Right lobe of liver (tissue), 6 donors: ENCODE results near the gene CADPS. TPM values are rescaled to one million over a fixed set of nuclear protein-coding genes. Genes with fewer than 3 reads are reported as not detected.

Source experiments
- ATAC-seq, 4 donors: fragments of 200-7000 bp; cut with Tn5 transposase; one replicate each; pipeline ENCODE4 v1.9.1; 2020; ENCODE audit warnings: mild to moderate bottlenecking in 4 of 4, moderate library complexity in 4 of 4
- DNase-seq, 3 donors: peaks; one replicate each; pipeline ENCODE4 v3.0.0-alpha.2; 2020
- H3K27ac ChIP-seq, 3 donors: fragments of 200-600 bp; one replicate each; pipeline ENCODE4 v1.8.0; 2022
- H3K27me3 ChIP-seq, 2 donors: fragments of 200-600 bp; one replicate each; pipeline ENCODE4 v1.8.0; 2022
- H3K36me3 ChIP-seq, 4 donors: fragments of 200-600 bp; sonication (generic) in 1 of 4; one replicate each; pipeline versions ENCODE4 v1.5.1 to v1.8.0; 2017 to 2022; ENCODE audit warnings: control low read depth in 1 of 4
- H3K4me1 ChIP-seq, 4 donors: fragments of 200-600 bp; sonication (generic) in 1 of 4; one replicate each; pipeline versions ENCODE4 v1.5.1 to v1.8.0; 2017 to 2022; ENCODE audit warnings: control low read depth in 1 of 4
- H3K4me3 ChIP-seq, 3 donors: fragments of 200-600 bp; one replicate each; pipeline ENCODE4 v1.8.0; 2022
- H3K9me3 ChIP-seq, 4 donors: fragments of 200-600 bp; sonication (generic) in 1 of 4; one replicate each; pipeline versions ENCODE4 v1.5.1 to v1.8.0; 2017 to 2022; ENCODE audit warnings: control low read depth in 1 of 4
- CTCF ChIP-seq, 4 donors: fragments of 200-600 bp in 3 of 4; fragments of 450-650 bp in 1 of 4; IDR thresholded peaks; one replicate each; pipeline versions ENCODE4 v1.5.1 to v1.8.0; 2016 to 2022; ENCODE audit warnings: antibody characterized with exemption in 4 of 4, mild to moderate bottlenecking in 2 of 4
- POLR2A ChIP-seq: fragments of 450-650 bp; IDR thresholded peaks from one replicate; pipeline ENCODE4 v1.6.1; 2017; ENCODE audit warnings: antibody characterized with exemption, mild to moderate bottlenecking
- WGBS: methylation state at CpG from one replicate; pipeline ENCODE4 v1.1.6; 2018; ENCODE audit warnings: low coverage, low lambda C conversion rate; ENCODE audit not compliant: insufficient coverage; ENCODE audit errors: missing lambda C conversion rate; 5-methylcytosine and 5-hydroxymethylcytosine counted together
- intact Hi-C, 2 donors: fragments of 100-400 bp; cut with DNase I; formaldehyde crosslinking; loops; one replicate each; pipeline versions ENCODE4 v1.11.2 to v1.14.1; 2022
- total RNA-seq, 6 experiments: library from RNA; depleted of rRNA in 2 of 6; stranded (reverse); fragments of >200 nt in 2 of 6; fragmentation: NEBNext Ultra II Directional in 3 of 6; extraction: Animal tissue kit (Norgen Biotek cat#: 25700) in 3 of 6; gene quantifications; one replicate each; pipeline versions ENCODE4 v1.1.0 to v1.2.4, GENCODE V29; 2016 to 2023
- donor health status: DM: no; HTN: yes; CAD: no.
- donor health status: DM: no; HTN: no; CAD: no.
- donor health status: DM: no; HTN: no; CAD: no.
- donor health status: DM: no; HTN: yes; CAD: no.
- donor health status: DM: no; HTN: yes; CAD: no.

The CADPS gene
- total RNA-seq, 6 experiments from 2014 or later, result 0.06 to 0.98 TPM; not detected in 4

GRCh38 chr3:62554264-62554799 is 320.9 kb downstream of the CADPS start:
- ATAC-seq (no peak), DNase-seq (no peak)
- Histone ChIP-seq H3K4me1 (no peaks in the 10 kb centered on the region), H3K9me3 (no peaks in the 10 kb centered on the region), H3K4me3 (no peak overlapping the region), H3K27me3 (no peaks in the 10 kb centered on the region), H3K27ac (no peak overlapping the region), H3K36me3 (no peaks in the 10 kb centered on the region)
- WGBS, result 35% methylated on average over 3 of the region's 3 CpGs
- TF ChIP-seq CTCF (IDR thresholded peaks at IDR 0.05), result peak in 1 of 4 donors; percentile 15
- no peak for TF ChIP-seq POLR2A
- intact Hi-C loops, result loop anchor here in 1 of 2 donors (10.0 kb wide), 1 partner anchor 210 kb away; no protein-coding TSS in a partner anchor

GRCh38 chr3:62553811-62554210 is 321.4 kb downstream of the CADPS start:
- TF ChIP-seq CTCF (IDR thresholded peaks at IDR 0.05) (no peak), POLR2A (no peak)
- Histone ChIP-seq H3K27me3 (no peaks in the 10 kb centered on the region), H3K4me3 (no peak overlapping the region), H3K9me3 (no peaks in the 10 kb centered on the region), H3K4me1 (no peaks in the 10 kb centered on the region), H3K36me3 (no peaks in the 10 kb centered on the region), H3K27ac (no peak overlapping the region)
- ATAC-seq (no peak), DNase-seq (no peak)
- intact Hi-C loops, result loop anchor here in 1 of 2 donors (10.0 kb wide), 1 partner anchor 209 kb away; no protein-coding TSS in a partner anchor
- 51% methylated on average over 4 of the region's 4 CpGs for WGBS

GRCh38 chr3:62551556-62551955 is 323.7 kb downstream of the CADPS start:
- WGBS, result 65% methylated on average over 2 of the region's 2 CpGs
- Histone ChIP-seq H3K27me3 (no peaks in the 10 kb centered on the region), H3K9me3 (no peaks in the 10 kb centered on the region), H3K36me3 (no peaks in the 10 kb centered on the region), H3K27ac (no peak overlapping the region), H3K4me3 (no peak overlapping the region), H3K4me1 (no peaks in the 10 kb centered on the region)
- no peak for ATAC-seq
- intact Hi-C loops, result loop anchor here in 1 of 2 donors (10.0 kb wide), 1 partner anchor 207 kb away; no protein-coding TSS in a partner anchor
- no peak for DNase-seq
- no peak for TF ChIP-seq CTCF (IDR thresholded peaks at IDR 0.05)
- no peak for TF ChIP-seq POLR2A

GRCh38 chr3:62550439-62550838 is 324.8 kb downstream of the CADPS start:
- no peak for TF ChIP-seq CTCF (IDR thresholded peaks at IDR 0.05)
- intact Hi-C loops, result loop anchor here in 1 of 2 donors (10.0 kb wide), 1 partner anchor 206 kb away; no protein-coding TSS in a partner anchor
- Histone ChIP-seq H3K27ac (no peak overlapping the region), H3K9me3 (no peaks in the 10 kb centered on the region), H3K4me1 (no peaks in the 10 kb centered on the region), H3K4me3 (no peak overlapping the region), H3K36me3 (no peaks in the 10 kb centered on the region), H3K27me3 (no peaks in the 10 kb centered on the region)
- 54% methylated on average over 4 of the region's 5 CpGs for WGBS
- ATAC-seq (no peak), DNase-seq (no peak)
